Measurements from ENCODE around the gene ERAP2. TPM values are rescaled to one million over a fixed set of nuclear protein-coding genes. Genes with fewer than 3 reads are reported as not detected.

The ERAP2 gene
- polyA plus RNA-seq, 1 donor (not counting 4 experiments of a cell fraction or from before 2014, with no cell fraction given) = 41.0 TPM

GRCh38 chr5:96859375-96859774 lies 16.9 kb upstream of the ERAP2 start:
- Histone ChIP-seq H3K9me3 (ENCODE audit: control insufficient read depth, low read depth, low read length) (no peaks in the 10 kb centered on the region), H3K4me3 (ENCODE audit: control insufficient read depth in 2 of 3, extremely low read depth in 1 of 3, insufficient read depth in 2 of 3, low read depth in 1 of 3, low read length in 3 of 3) (no peak overlapping the region), H4K20me1 (ENCODE audit: control insufficient read depth, extremely low read depth, insufficient read depth, low read length) (no peaks in the 10 kb centered on the region), H3K27me3 (ENCODE audit: control insufficient read depth, extremely low read depth, insufficient read depth, low read length) (no peaks in the 10 kb centered on the region), H2AFZ (ENCODE audit: control insufficient read depth, low read length) (no peak overlapping the region), H3K9ac (ENCODE audit: control insufficient read depth, extremely low read depth, insufficient read depth, low read length) (no peak overlapping the region), H3K27ac (ENCODE audit: control insufficient read depth, insufficient read depth, low read length) (no peak overlapping the region), H3K4me1 (ENCODE audit: control insufficient read depth, extremely low read depth, insufficient read depth, low read length) (no peaks in the 10 kb centered on the region), H3K4me2 (ENCODE audit: control insufficient read depth, extremely low read depth, insufficient read depth, low read depth, low read length) (no peak overlapping the region), H3K79me2 (ENCODE audit: control insufficient read depth, insufficient read depth, low read length) (no peaks in the 10 kb centered on the region), H3K36me3 (ENCODE audit: control insufficient read depth in 2 of 2, extremely low read depth in 1 of 2, insufficient read depth in 2 of 2, low read length in 2 of 2) (no peaks in the 10 kb centered on the region), H3K9me1 (ENCODE audit: control insufficient read depth, extremely low read depth, insufficient read depth, low read length) (no peaks in the 10 kb centered on the region)
- FAIRE-seq (no peak), DNase-seq (ENCODE audit: low read depth, low spot score) (no peak)
- dilution Hi-C loops (cut with MboI; ENCODE audit: extremely low pct_ligation_motif_present, low sequenced_read_pairs) = no loop called here
- no peak for TF ChIP-seq EZH2 (IDR thresholded peaks at IDR 0.05; ENCODE audit: low read length)
- no peak for TF ChIP-seq CTCF (optimal IDR thresholded peaks at IDR 0.05 in 1 of 3, IDR thresholded peaks at IDR 0.05 in 1 of 3, conservative IDR thresholded peaks at IDR 0.05 in 1 of 3; ENCODE audit: extremely low read depth in 1 of 3, insufficient read depth in 2 of 3, low read length in 3 of 3)

GRCh38 chr5:96861076-96861475 lies 15.2 kb upstream of the ERAP2 start:
- FAIRE-seq (no peak), DNase-seq (ENCODE audit: low read depth, low spot score) (no peak)
- H3K4me3 ChIP-seq (ENCODE audit: control insufficient read depth in 2 of 3, extremely low read depth in 1 of 3, insufficient read depth in 2 of 3, low read depth in 1 of 3, low read length in 3 of 3) = no peak overlapping the region
- TF ChIP-seq EZH2 (IDR thresholded peaks at IDR 0.05; ENCODE audit: low read length) (no peak), CTCF (optimal IDR thresholded peaks at IDR 0.05 in 1 of 3, IDR thresholded peaks at IDR 0.05 in 1 of 3, conservative IDR thresholded peaks at IDR 0.05 in 1 of 3; ENCODE audit: extremely low read depth in 1 of 3, insufficient read depth in 2 of 3, low read length in 3 of 3) (no peak)
- dilution Hi-C loops (cut with MboI; ENCODE audit: extremely low pct_ligation_motif_present, low sequenced_read_pairs) = no loop called here
- H3K79me2 ChIP-seq (ENCODE audit: control insufficient read depth, insufficient read depth, low read length) = no peaks in the 10 kb centered on the region
- H3K4me1 ChIP-seq (ENCODE audit: control insufficient read depth, extremely low read depth, insufficient read depth, low read length) = no peaks in the 10 kb centered on the region
- H3K9ac ChIP-seq (ENCODE audit: control insufficient read depth, extremely low read depth, insufficient read depth, low read length) = no peak overlapping the region
- H3K27ac ChIP-seq (ENCODE audit: control insufficient read depth, insufficient read depth, low read length) = no peak overlapping the region
- no peaks in the 10 kb centered on the region for H3K36me3 ChIP-seq (ENCODE audit: control insufficient read depth in 2 of 2, extremely low read depth in 1 of 2, insufficient read depth in 2 of 2, low read length in 2 of 2)
- H3K9me3 ChIP-seq (ENCODE audit: control insufficient read depth, low read depth, low read length) = no peaks in the 10 kb centered on the region
- no peaks in the 10 kb centered on the region for H3K27me3 ChIP-seq (ENCODE audit: control insufficient read depth, extremely low read depth, insufficient read depth, low read length)
- H4K20me1 ChIP-seq (ENCODE audit: control insufficient read depth, extremely low read depth, insufficient read depth, low read length) = no peaks in the 10 kb centered on the region
- no peaks in the 10 kb centered on the region for H3K9me1 ChIP-seq (ENCODE audit: control insufficient read depth, extremely low read depth, insufficient read depth, low read length)
- H3K4me2 ChIP-seq (ENCODE audit: control insufficient read depth, extremely low read depth, insufficient read depth, low read depth, low read length) = no peak overlapping the region
- no peak overlapping the region for H2AFZ ChIP-seq (ENCODE audit: control insufficient read depth, low read length)
